Nephron progenitor cell (in vitro differentiated cells): ENCODE data around the gene HARBI1.

Source experiments
- DNase-seq: peaks from one replicate; pipeline ENCODE4 v3.0.0; 2021
- H3K27ac Mint-ChIP-seq: 2 replicates; pipeline ENCODE4 v1.8.0; 2021; ENCODE audit warnings: mild to moderate bottlenecking, moderate library complexity, mixed read lengths
- H3K27me3 Mint-ChIP-seq: 2 replicates; pipeline ENCODE4 v1.8.0; 2021; ENCODE audit warnings: mild to moderate bottlenecking, low read depth, mixed read lengths; ENCODE audit not compliant: poor library complexity
- H3K36me3 Mint-ChIP-seq: 2 replicates; pipeline ENCODE4 v1.8.0; 2021; ENCODE audit warnings: low read depth, mixed read lengths
- H3K4me1 Mint-ChIP-seq: 2 replicates; pipeline ENCODE4 v1.8.0; 2021; ENCODE audit warnings: mixed read lengths
- H3K4me3 Mint-ChIP-seq: 2 replicates; pipeline ENCODE4 v1.8.0; 2021; ENCODE audit warnings: mild to moderate bottlenecking, moderate library complexity, mixed read lengths
- H3K9me3 Mint-ChIP-seq: 2 replicates; pipeline ENCODE4 v1.8.0; 2021; ENCODE audit warnings: mild to moderate bottlenecking, moderate library complexity, mixed read lengths
- CTCF ChIP-seq: fragments of 200-600 bp; sonication (generic); IDR thresholded peaks from 2 replicates; pipeline ENCODE4 v1.5.0; 2021; ENCODE audit warnings: antibody characterized with exemption

HARBI1 gene

GRCh38 chr11:46560300-46560991 is 56.6 kb downstream of the HARBI1 start:
- H3K36me3 Mint-ChIP-seq = no peaks in the 10 kb centered on the region
- H3K27ac Mint-ChIP-seq = peak overlapping the region; percentile 75
- H3K4me3 Mint-ChIP-seq = no peak overlapping the region
- H3K4me1 Mint-ChIP-seq = peaks cover 16% of the 10 kb centered on the region
- no peak for DNase-seq
- no peak for TF ChIP-seq CTCF
- no peaks in the 10 kb centered on the region for H3K9me3 Mint-ChIP-seq
- no peaks in the 10 kb centered on the region for H3K27me3 Mint-ChIP-seq

GRCh38 chr11:46559815-46560214 is 57.2 kb downstream of the HARBI1 start:
- no peaks in the 10 kb centered on the region for H3K36me3 Mint-ChIP-seq
- H3K4me3 Mint-ChIP-seq = no peak overlapping the region
- no peaks in the 10 kb centered on the region for H3K27me3 Mint-ChIP-seq
- no peaks in the 10 kb centered on the region for H3K9me3 Mint-ChIP-seq
- H3K4me1 Mint-ChIP-seq = peaks cover 22% of the 10 kb centered on the region
- TF ChIP-seq CTCF = no peak
- H3K27ac Mint-ChIP-seq = no peak overlapping the region
- DNase-seq = no peak

DNA sequence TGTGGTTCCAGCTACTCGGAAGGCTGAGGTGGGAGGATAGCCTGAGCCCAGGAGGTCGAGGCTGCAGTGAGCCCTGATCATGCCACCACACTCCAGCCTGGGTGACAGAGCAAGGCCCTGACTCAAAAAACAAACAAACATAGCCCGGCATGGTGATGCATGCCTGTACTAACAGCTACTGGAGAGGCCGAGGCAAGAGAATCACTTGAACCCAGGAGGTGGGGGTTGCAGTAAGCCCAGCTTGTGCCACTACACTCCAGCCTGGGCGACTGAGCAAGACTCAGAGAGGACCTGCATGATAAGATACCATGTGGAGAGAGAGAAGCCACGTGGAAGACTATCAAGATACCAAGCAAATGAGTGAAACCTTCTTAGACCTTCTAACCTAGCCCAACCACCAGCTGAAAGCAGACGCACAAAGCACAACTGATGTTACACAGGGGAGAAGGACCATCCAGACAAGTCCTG is 59.3 kb downstream of the HARBI1 start:
- Mint-ChIP-seq H3K27ac (no peak overlapping the region), H3K4me3 (no peak overlapping the region), H3K36me3 (peaks cover 4% of the 10 kb centered on the region), H3K27me3 (no peaks in the 10 kb centered on the region), H3K9me3 (no peaks in the 10 kb centered on the region), H3K4me1 (peaks cover 36% of the 10 kb centered on the region)
- no peak for TF ChIP-seq CTCF
- DNase-seq = no peak

GRCh38 chr11:46555267-46556054 is 61.6 kb downstream of the HARBI1 start:
- no peak for TF ChIP-seq CTCF
- no peaks in the 10 kb centered on the region for H3K27me3 Mint-ChIP-seq
- peaks cover 4% of the 10 kb centered on the region for H3K36me3 Mint-ChIP-seq
- no peak for DNase-seq
- no peak overlapping the region for H3K4me3 Mint-ChIP-seq
- peaks cover 34% of the 10 kb centered on the region for H3K4me1 Mint-ChIP-seq
- H3K27ac Mint-ChIP-seq = peak overlapping the region; percentile 37
- H3K9me3 Mint-ChIP-seq = no peaks in the 10 kb centered on the region

DNA sequence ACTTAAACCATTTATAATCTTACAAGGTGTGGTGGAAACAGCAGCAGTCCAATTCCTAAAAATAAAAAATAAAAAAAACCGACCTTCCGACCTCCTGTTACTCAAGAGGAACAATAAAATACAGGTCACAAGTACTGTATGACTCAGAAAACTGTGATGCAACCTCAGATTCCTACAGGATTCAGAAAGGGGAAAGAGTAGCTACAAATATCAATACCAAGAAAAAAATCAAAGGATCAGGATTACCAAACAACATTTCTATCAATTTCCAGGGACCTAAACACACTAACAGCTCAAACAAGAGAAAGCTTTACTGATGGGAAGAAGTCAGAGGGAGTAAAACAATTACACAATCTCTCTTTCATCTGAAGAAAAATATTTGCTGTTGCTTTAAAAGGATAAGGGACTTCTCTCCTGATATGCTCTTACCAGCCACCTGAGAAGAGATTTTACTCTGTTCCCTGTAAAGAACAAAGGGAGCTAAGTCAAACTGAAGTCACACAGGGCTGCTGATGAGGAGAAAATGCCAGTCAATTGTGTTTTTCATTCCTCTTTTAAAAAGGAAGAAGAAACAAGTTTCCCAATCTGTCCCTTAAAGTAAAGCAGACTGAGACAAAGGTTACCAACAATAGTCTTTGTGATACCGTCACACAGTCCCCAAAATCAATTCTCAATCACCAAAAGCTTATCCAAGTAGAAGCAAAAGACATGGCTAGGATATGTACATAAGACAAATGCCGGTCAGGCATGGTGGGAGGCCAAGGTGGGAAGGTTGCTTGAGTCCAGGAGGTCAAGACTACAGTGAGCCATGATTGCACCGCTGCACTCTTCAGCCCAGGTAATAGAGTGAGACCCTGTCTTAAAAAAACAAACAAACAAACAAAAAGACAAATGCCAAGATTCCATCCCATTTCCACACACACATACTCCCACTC is 62.5 kb downstream of the HARBI1 start:
- H3K36me3 Mint-ChIP-seq = peaks cover 4% of the 10 kb centered on the region
- peak overlapping the region; percentile 94 for H3K27ac Mint-ChIP-seq
- H3K4me3 Mint-ChIP-seq = no peak overlapping the region
- no peak for DNase-seq
- peaks cover 31% of the 10 kb centered on the region for H3K4me1 Mint-ChIP-seq
- no peaks in the 10 kb centered on the region for H3K27me3 Mint-ChIP-seq
- TF ChIP-seq CTCF = no peak
- no peaks in the 10 kb centered on the region for H3K9me3 Mint-ChIP-seq
